Neural cell (in vitro differentiated cells): ENCODE results near the gene NHSL2. TPM values are rescaled to one million over a fixed set of nuclear protein-coding genes. Genes with fewer than 3 reads are reported as not detected.

ENCODE experiments used
- H2AFZ ChIP-seq: fragments of 200-600, 300-800 bp; sonication (generic), shearing (Covaris generic); 2 replicates; pipeline ENCODE4 v1.6.0; 2014; ENCODE audit warnings: low read depth, mild to moderate bottlenecking, antibody characterized with exemption, low read length, moderate library complexity
- H3F3A ChIP-seq: fragments of 200-600 bp; shearing (Covaris generic); 2 replicates; pipeline ENCODE4 v1.6.1; 2016; ENCODE audit warnings: mild to moderate bottlenecking, moderate library complexity, mixed read lengths, antibody characterized with exemption, low read length; ENCODE audit not compliant: insufficient read depth, poor library complexity, severe bottlenecking
- H3K27ac ChIP-seq: fragments of 200-600, 300-800 bp; sonication (generic), shearing (Covaris generic); 2 replicates; pipeline ENCODE4 v1.5.1; 2014; ENCODE audit warnings: mild to moderate bottlenecking, low read length, moderate library complexity
- H3K27me3 ChIP-seq: fragments of 300-800, 200-600 bp; sonication (generic), shearing (Covaris generic); 2 replicates; pipeline ENCODE4 v1.6.0; 2014; ENCODE audit warnings: mild to moderate bottlenecking, low read depth, low read length, moderate library complexity; ENCODE audit not compliant: insufficient read depth
- H3K36me3 ChIP-seq: fragments of 300-800, 200-600 bp; sonication (generic), shearing (Covaris generic); 2 replicates; pipeline ENCODE4 v1.5.1; 2014; ENCODE audit warnings: mild to moderate bottlenecking, antibody characterized with exemption, low read length, moderate library complexity; ENCODE audit not compliant: insufficient read depth
- H3K4me2 ChIP-seq: fragments of 300-800, 200-600 bp; sonication (generic), shearing (Covaris generic); 2 replicates; pipeline ENCODE4 v1.6.0; 2014; ENCODE audit warnings: mild to moderate bottlenecking, low read length
- H3K4me3 ChIP-seq: fragments of 300-800, 200-600 bp; sonication (generic), shearing (Covaris generic); 2 replicates; pipeline ENCODE4 v1.5.1; 2014; ENCODE audit warnings: mild to moderate bottlenecking, low read length, moderate library complexity
- H3K79me2 ChIP-seq: fragments of 200-600 bp; shearing (Covaris generic); replicated peaks from 2 replicates; pipeline ENCODE4 v1.6.0; 2014; ENCODE audit warnings: mild to moderate bottlenecking, low read length, moderate library complexity; ENCODE audit not compliant: insufficient read depth
- H3K9ac ChIP-seq: fragments of 300-800, 200-600 bp; sonication (generic), shearing (Covaris generic); 2 replicates; pipeline ENCODE4 v1.6.1; 2016; ENCODE audit warnings: mild to moderate bottlenecking, low read length, mixed read lengths
- H3K9me2 ChIP-seq: fragments of 200-600 bp; shearing (Covaris generic); 2 replicates; pipeline ENCODE4 v1.6.1; 2016; ENCODE audit warnings: mild to moderate bottlenecking, low read length, mixed read lengths; ENCODE audit not compliant: insufficient read depth
- H3K9me3 ChIP-seq: fragments of 200-600, 300-800 bp; sonication (generic), shearing (Covaris generic); 2 replicates; pipeline ENCODE4 v1.6.1; 2016; ENCODE audit warnings: mild to moderate bottlenecking, mixed run types, low read length, moderate library complexity, mixed read lengths
- H4K20me1 ChIP-seq: fragments of 200-600 bp; shearing (Covaris generic); 2 replicates; pipeline ENCODE4 v1.6.1; 2016; ENCODE audit warnings: mild to moderate bottlenecking, mixed run types; ENCODE audit not compliant: insufficient read depth
- EP300 ChIP-seq: fragments of 450-650 bp; conservative IDR thresholded peaks from 2 replicates; pipeline ENCODE4 v1.6.1; 2014; ENCODE audit warnings: antibody characterized with exemption, mild to moderate bottlenecking, moderate library complexity; ENCODE audit not compliant: poor library complexity, severe bottlenecking
- EZH2 ChIP-seq: fragments of 200-600, 300-800 bp; shearing (Covaris generic), sonication (generic); IDR thresholded peaks from 2 replicates; pipeline ENCODE4 v1.6.1; 2014; ENCODE audit warnings: antibody characterized with exemption, low read length, borderline replicate concordance, mild to moderate bottlenecking; ENCODE audit not compliant: insufficient read depth, poor library complexity, severe bottlenecking
- MXI1 ChIP-seq: fragments of 450-650 bp; conservative IDR thresholded peaks from 2 replicates; pipeline ENCODE4 v1.6.1; 2014; ENCODE audit warnings: antibody characterized with exemption, mild to moderate bottlenecking; ENCODE audit not compliant: poor library complexity, severe bottlenecking
- POLR2AphosphoS5 ChIP-seq: IDR thresholded peaks from 2 replicates; pipeline ENCODE4 v1.6.1; 2012
- RAD21 ChIP-seq: fragments of 450-650 bp; conservative IDR thresholded peaks from 2 replicates; pipeline ENCODE4 v1.6.1; 2014; ENCODE audit warnings: antibody characterized with exemption, mild to moderate bottlenecking, moderate library complexity
- SMC3 ChIP-seq: fragments of 450-650 bp; conservative IDR thresholded peaks from 2 replicates; pipeline ENCODE4 v1.6.1; 2014; ENCODE audit warnings: antibody characterized with exemption, mild to moderate bottlenecking, moderate library complexity; ENCODE audit not compliant: poor library complexity
- TAF1 ChIP-seq: IDR thresholded peaks from 2 replicates; pipeline ENCODE4 v1.6.1; 2012; ENCODE audit warnings: low read depth
- polyA plus RNA-seq: library from polyadenylated mRNA; depleted of rRNA; stranded (reverse); fragments of >200 nt; gene quantifications from 2 replicates; pipeline ENCODE4 v1.2.3, GENCODE V29; 2014
- TF ChIP-seq, protein P1 (sequence below): IDR thresholded peaks from 2 replicates; pipeline ENCODE4 v1.6.1; 2012; ENCODE audit warnings: borderline replicate concordance
- TF ChIP-seq, protein P2 (sequence below): fragments of 450-650 bp; IDR thresholded peaks from 2 replicates; pipeline ENCODE4 v1.5.1; 2014; ENCODE audit warnings: antibody characterized with exemption, mild to moderate bottlenecking, moderate library complexity; ENCODE audit not compliant: poor library complexity, severe bottlenecking

NHSL2 gene
- polyA plus RNA-seq, 1 donor from 2014 or later: 0.87 TPM

DNA sequence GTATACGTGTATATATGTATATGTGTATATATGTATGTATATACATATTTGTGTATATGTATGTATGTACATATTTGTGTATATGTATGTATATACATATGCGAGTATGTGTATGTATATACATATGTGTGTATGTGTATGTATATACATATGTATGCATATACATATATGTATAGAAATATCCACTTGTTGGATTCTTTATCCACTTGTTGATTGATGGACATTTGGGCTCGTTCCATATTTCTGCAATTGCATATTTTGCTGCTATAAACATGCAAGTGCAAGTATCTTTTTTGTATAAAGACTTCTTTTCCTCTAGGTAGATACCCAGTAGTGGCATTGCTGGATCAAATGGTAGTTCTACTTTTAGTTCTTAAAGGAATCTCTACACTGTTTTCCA, 25.5 kb upstream of the NHSL2 start:
- no peaks in the 10 kb centered on the region for H3K27me3 ChIP-seq
- H2AFZ ChIP-seq: no peak overlapping the region
- H4K20me1 ChIP-seq: no peaks in the 10 kb centered on the region
- TF ChIP-seq, protein P1, sequence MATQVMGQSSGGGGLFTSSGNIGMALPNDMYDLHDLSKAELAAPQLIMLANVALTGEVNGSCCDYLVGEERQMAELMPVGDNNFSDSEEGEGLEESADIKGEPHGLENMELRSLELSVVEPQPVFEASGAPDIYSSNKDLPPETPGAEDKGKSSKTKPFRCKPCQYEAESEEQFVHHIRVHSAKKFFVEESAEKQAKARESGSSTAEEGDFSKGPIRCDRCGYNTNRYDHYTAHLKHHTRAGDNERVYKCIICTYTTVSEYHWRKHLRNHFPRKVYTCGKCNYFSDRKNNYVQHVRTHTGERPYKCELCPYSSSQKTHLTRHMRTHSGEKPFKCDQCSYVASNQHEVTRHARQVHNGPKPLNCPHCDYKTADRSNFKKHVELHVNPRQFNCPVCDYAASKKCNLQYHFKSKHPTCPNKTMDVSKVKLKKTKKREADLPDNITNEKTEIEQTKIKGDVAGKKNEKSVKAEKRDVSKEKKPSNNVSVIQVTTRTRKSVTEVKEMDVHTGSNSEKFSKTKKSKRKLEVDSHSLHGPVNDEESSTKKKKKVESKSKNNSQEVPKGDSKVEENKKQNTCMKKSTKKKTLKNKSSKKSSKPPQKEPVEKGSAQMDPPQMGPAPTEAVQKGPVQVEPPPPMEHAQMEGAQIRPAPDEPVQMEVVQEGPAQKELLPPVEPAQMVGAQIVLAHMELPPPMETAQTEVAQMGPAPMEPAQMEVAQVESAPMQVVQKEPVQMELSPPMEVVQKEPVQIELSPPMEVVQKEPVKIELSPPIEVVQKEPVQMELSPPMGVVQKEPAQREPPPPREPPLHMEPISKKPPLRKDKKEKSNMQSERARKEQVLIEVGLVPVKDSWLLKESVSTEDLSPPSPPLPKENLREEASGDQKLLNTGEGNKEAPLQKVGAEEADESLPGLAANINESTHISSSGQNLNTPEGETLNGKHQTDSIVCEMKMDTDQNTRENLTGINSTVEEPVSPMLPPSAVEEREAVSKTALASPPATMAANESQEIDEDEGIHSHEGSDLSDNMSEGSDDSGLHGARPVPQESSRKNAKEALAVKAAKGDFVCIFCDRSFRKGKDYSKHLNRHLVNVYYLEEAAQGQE: no peak
- TF ChIP-seq, protein P2, sequence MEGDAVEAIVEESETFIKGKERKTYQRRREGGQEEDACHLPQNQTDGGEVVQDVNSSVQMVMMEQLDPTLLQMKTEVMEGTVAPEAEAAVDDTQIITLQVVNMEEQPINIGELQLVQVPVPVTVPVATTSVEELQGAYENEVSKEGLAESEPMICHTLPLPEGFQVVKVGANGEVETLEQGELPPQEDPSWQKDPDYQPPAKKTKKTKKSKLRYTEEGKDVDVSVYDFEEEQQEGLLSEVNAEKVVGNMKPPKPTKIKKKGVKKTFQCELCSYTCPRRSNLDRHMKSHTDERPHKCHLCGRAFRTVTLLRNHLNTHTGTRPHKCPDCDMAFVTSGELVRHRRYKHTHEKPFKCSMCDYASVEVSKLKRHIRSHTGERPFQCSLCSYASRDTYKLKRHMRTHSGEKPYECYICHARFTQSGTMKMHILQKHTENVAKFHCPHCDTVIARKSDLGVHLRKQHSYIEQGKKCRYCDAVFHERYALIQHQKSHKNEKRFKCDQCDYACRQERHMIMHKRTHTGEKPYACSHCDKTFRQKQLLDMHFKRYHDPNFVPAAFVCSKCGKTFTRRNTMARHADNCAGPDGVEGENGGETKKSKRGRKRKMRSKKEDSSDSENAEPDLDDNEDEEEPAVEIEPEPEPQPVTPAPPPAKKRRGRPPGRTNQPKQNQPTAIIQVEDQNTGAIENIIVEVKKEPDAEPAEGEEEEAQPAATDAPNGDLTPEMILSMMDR: no peak
- TF ChIP-seq TAF1: no peak
- no peak for TF ChIP-seq MXI1
- no peak for TF ChIP-seq SMC3
- no peak for TF ChIP-seq POLR2AphosphoS5
- TF ChIP-seq EP300: no peak
- no peak for TF ChIP-seq EZH2
- TF ChIP-seq RAD21: no peak
- H3K27ac ChIP-seq: no peak overlapping the region
- H3F3A ChIP-seq: no peaks in the 10 kb centered on the region
- no peaks in the 10 kb centered on the region for H3K9me3 ChIP-seq
- no peaks in the 10 kb centered on the region for H3K79me2 ChIP-seq
- no peaks in the 10 kb centered on the region for H3K36me3 ChIP-seq
- no peak overlapping the region for H3K9ac ChIP-seq
- H3K4me3 ChIP-seq: no peak overlapping the region
- no peaks in the 10 kb centered on the region for H3K9me2 ChIP-seq
- no peak overlapping the region for H3K4me2 ChIP-seq

DNA sequence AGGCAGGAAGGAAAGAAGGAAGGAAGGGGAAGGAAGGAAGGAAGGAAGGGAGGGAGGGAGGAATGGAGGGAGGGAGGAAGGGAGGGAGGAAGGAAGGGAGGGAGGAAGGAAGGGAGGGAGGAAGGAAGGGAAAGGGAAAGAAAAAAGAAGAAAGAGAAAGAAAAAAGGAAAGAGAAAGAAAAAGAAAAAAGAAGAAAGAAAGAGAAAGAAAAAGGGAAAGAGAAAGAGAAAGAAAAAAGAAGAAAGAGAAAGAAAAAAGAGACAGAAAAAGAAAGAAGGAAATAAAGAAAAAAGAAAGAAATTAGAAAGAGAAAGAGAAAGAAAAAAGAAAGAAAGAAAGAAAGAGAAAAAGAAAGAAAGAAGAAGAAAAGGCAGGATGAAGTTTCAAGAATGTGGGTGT, 15.0 kb upstream of the NHSL2 start:
- Histone ChIP-seq H3F3A (no peaks in the 10 kb centered on the region), H4K20me1 (no peaks in the 10 kb centered on the region), H3K4me3 (no peak overlapping the region), H2AFZ (no peak overlapping the region), H3K36me3 (no peaks in the 10 kb centered on the region), H3K27ac (no peak overlapping the region), H3K9ac (no peak overlapping the region), H3K79me2 (no peaks in the 10 kb centered on the region), H3K9me3 (no peaks in the 10 kb centered on the region), H3K4me2 (no peak overlapping the region), H3K9me2 (no peaks in the 10 kb centered on the region), H3K27me3 (no peaks in the 10 kb centered on the region)
- no peak for TF ChIP-seq TAF1
- TF ChIP-seq POLR2AphosphoS5: no peak
- TF ChIP-seq, protein P2: no peak
- no peak for TF ChIP-seq SMC3
- no peak for TF ChIP-seq MXI1
- TF ChIP-seq EP300: no peak
- no peak for TF ChIP-seq RAD21
